CD4-positive, alpha-beta T cell treated with Interleukin-10 for 1 hour (primary cell): Measurements from ENCODE around the gene NKG7.
A peak's percentile ranks its signal among the peaks of the same experiment; 100 is the strongest.
"Not testable (repeated sequence)": the region's sequence is repeated elsewhere in the genome, so short reads cannot be mapped to it uniquely, and the experiment has no call there.

Experiments
- DNase-seq: peaks from one replicate; pipeline ENCODE4 v3.0.0-alpha.2; 2020

The NKG7 gene

GRCh38 chr19:51372649-51373504 is at the start of gene NKG7:
Gene NKG7, minus strand, starts transcription at chr19:51372654. Its CDS starts 119 bp downstream, at chr19:51372535.
- DNase-seq: peak; percentile 87

- peak; percentile 82 for DNase-seq
Observed at GRCh38 chr19:51422053-51422448, 49.6 kb upstream of the NKG7 start.

GRCh38 chr19:51421229-51422052 is 49.0 kb upstream of the NKG7 start:
- no peak for DNase-seq

- not testable (repeated sequence) for DNase-seq
Observed at GRCh38 chr19:51420511-51420910, 48.1 kb upstream of the NKG7 start.

GRCh38 chr19:51418707-51419106 is 46.3 kb upstream of the NKG7 start:
- no peak for DNase-seq

GRCh38 chr19:51417810-51418157 is 45.3 kb upstream of the NKG7 start:
- DNase-seq: no peak

GRCh38 chr19:51417107-51417809 is 44.8 kb upstream of the NKG7 start, which contains the start of gene SIGLEC10:
Gene SIGLEC10, minus strand, starts transcription at chr19:51417642. Its CDS starts 61 bp downstream, at chr19:51417581.
- DNase-seq: peak; percentile 19

GRCh38 chr19:51416422-51416821 is 44.0 kb upstream of the NKG7 start:
- not testable (repeated sequence) for DNase-seq

GRCh38 chr19:51415187-51415586 is 42.7 kb upstream of the NKG7 start:
- no peak for DNase-seq

- no peak for DNase-seq
Observed at GRCh38 chr19:51410950-51411748, 38.7 kb upstream of the NKG7 start.

GRCh38 chr19:51407511-51408131 is 35.2 kb upstream of the NKG7 start:
- DNase-seq: peak; percentile 54

- no peak for DNase-seq
Observed at GRCh38 chr19:51402117-51402516, 29.7 kb upstream of the NKG7 start.

- DNase-seq: not testable (repeated sequence)
Observed at GRCh38 chr19:51399936-51400335, 27.5 kb upstream of the NKG7 start.

- DNase-seq: no peak
Observed at GRCh38 chr19:51399231-51399630, 26.8 kb upstream of the NKG7 start.

GRCh38 chr19:51398096-51398704 is 25.7 kb upstream of the NKG7 start:
- DNase-seq: peak; percentile 46

GRCh38 chr19:51397453-51397852 is 25.0 kb upstream of the NKG7 start:
- not testable (repeated sequence) for DNase-seq

GRCh38 chr19:51396175-51396574 is 23.7 kb upstream of the NKG7 start:
- DNase-seq: no peak

- DNase-seq: peak; percentile 96
Observed at GRCh38 chr19:51394050-51394836, 21.8 kb upstream of the NKG7 start.

GRCh38 chr19:51392701-51393100 is 20.2 kb upstream of the NKG7 start:
- no peak for DNase-seq

GRCh38 chr19:51391073-51391611 is 18.7 kb upstream of the NKG7 start:
- DNase-seq: no peak
